HG03432 (cell line): ENCODE data around the gene KIF27.
"Not testable (repeated sequence)": the region's sequence is repeated elsewhere in the genome, so short reads cannot be mapped to it uniquely, and the experiment has no call there.

Source experiments
- ATAC-seq: cut with Tn5 transposase; IDR thresholded peaks from one replicate; pipeline ENCODE4 v1.9.1; 2021; ENCODE audit warnings: mild to moderate bottlenecking, moderate library complexity; ENCODE audit not compliant: unreplicated experiment

The KIF27 gene, protein sequence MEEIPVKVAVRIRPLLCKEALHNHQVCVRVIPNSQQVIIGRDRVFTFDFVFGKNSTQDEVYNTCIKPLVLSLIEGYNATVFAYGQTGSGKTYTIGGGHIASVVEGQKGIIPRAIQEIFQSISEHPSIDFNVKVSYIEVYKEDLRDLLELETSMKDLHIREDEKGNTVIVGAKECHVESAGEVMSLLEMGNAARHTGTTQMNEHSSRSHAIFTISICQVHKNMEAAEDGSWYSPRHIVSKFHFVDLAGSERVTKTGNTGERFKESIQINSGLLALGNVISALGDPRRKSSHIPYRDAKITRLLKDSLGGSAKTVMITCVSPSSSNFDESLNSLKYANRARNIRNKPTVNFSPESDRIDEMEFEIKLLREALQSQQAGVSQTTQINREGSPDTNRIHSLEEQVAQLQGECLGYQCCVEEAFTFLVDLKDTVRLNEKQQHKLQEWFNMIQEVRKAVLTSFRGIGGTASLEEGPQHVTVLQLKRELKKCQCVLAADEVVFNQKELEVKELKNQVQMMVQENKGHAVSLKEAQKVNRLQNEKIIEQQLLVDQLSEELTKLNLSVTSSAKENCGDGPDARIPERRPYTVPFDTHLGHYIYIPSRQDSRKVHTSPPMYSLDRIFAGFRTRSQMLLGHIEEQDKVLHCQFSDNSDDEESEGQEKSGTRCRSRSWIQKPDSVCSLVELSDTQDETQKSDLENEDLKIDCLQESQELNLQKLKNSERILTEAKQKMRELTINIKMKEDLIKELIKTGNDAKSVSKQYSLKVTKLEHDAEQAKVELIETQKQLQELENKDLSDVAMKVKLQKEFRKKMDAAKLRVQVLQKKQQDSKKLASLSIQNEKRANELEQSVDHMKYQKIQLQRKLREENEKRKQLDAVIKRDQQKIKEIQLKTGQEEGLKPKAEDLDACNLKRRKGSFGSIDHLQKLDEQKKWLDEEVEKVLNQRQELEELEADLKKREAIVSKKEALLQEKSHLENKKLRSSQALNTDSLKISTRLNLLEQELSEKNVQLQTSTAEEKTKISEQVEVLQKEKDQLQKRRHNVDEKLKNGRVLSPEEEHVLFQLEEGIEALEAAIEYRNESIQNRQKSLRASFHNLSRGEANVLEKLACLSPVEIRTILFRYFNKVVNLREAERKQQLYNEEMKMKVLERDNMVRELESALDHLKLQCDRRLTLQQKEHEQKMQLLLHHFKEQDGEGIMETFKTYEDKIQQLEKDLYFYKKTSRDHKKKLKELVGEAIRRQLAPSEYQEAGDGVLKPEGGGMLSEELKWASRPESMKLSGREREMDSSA (N-terminal part only)

DNA sequence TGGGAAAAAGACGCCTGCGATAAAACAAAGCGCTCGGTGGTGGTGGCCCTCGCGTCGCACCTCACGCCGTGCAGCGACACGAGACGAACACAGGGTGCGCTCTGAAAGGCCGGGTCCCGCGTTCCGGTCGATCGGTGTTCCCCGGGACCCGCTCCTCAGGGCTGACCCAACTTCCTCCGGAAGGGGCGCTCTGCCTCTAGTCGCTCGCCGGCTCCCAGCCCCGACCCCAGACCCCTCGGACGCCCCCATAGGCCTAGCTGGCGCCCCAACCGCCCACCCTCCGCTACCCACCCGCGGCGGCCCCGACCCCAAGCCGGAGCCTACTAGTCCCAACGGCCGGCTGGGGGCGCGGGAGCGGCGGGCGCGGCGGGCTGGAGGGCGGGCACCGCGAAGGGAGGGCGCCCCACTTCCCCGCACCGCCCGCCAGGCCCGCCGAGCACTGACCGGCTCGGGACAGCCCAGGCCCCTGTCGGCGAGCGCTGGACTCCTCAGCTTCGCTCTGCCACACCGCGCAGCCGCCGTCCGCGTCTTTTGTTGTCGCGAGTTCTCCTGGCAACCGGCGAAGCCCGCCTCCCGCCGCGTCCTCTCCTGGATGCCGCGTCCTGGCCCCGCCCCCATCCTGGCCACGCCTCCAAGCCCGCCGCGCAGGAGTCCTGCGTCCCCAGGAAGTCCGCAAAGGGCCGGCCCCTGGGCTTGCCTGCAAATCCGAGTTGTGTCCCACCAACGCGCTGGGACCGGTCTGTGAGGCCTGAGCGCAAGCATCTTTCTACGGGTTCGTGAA is at the start of gene KIF27:
TSS of gene KIF27 (minus strand) at position 506 of the 781 bp plus-strand sequence. CDS start 5,841 bp downstream, outside the sequence.
- peak; percentile 95 for ATAC-seq

DNA sequence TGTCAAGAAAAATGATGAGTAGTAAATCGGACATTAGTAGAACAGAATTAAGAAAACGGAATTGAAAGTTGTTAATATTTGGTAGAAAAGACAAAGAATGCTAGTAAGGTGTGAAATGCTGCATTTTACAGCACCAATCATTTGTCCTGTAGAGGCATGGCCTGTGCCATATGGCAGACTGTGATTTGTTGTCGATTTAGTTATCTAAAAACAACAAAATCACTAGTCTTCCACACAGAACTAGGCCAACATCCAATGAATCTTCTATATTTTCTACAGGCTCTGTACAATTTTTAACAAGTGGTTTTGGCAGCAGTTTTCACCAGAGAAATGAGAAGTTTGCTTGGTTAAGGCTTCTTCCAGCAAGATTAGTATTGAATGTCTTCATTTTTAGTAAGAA is 48.4 kb upstream of the KIF27 start:
- no peak for ATAC-seq

DNA sequence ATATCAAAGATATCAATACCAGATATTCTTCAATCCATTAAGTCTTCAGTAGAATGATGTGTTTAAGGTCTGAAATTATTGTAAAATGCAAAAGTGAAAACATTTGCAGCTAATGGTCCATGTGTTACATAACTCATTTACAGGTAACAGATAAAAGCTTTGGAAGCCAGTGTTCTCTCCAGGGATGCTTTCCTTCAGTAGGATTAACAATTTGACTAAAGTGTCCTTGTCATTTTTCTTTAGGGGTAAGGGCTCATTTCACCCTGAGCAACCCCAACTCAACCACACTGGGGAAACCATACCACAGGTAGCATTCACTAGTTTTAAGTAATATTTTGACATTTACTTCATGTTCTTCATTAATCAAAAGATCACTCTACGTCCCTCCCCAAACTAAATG is 45.8 kb upstream of the KIF27 start:
- no peak for ATAC-seq

DNA sequence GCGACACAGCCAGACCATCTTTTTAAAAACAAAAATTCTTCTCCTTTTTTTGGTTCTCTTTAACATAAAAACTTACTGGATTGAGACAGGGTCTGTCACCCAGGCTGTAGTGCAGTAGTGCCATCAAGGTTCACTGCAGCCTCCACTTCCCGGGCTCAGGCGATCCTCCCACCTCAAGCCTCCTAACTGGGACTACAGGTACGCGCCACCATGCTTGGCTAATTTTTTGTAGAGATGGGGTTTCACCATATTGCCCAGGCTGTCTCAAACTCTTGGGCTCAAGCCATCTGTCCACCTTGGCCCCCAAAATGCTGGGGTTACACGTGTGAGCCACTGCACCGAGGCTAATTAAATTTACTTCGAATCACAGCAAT is 45.0 kb upstream of the KIF27 start:
- no peak for ATAC-seq

DNA sequence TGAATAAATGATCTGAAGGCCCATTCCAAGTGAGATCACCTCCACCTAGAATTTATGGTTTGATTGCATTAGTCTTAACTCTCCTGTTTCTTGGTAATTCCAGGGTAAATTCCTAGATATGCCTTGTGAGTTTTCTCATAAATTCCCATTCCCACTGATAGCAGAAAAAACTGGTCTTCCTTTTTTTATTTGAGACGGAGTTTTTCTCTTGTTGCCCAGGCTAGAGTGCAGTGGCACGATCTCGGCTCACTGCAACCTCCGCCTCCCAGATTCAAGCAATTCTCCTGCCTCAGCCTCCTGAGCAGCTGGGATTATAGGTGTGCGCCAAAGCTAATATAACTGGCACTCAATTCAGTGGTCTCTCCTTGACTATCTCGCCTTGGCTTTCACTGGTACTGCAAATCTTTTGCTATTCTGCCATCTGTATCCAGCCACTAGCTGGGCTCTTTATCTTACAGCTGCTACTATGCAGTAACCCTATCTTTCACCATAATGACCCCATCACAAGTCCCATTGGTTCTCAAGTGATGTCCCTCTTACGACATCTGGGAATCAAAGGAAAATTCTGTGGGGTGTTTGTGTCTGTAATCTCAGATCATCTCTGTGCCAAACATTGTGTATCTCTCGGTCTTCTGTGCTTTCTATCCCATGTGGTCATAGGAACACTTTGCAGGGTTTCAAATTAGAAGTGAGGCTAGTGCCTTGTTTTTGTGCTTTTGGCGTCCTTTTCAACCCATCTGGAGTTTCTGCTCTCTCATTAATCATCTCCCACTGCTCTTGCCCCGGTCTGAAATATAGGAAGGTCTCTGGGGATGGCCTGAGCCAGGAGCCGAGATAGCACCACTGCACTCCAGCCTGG is 44.3 kb upstream of the KIF27 start:
- ATAC-seq: no peak

DNA sequence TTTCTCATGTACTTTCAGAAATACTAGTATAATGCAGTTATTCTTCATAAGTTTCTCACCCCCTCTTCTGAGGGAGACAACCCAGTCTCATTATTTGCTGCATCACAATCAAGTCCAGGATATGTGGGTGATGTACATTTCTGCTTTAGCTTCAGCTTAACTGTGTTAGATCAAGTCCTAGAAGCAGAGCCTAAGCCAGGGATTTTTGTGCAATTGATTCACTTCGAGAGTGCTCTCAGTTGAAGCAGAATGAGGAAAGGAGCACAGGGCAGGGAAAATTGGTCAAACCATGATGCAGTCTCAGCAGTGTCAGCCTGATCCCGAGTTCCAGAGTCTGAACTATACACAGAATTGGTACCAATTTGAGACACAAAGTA is 43.7 kb upstream of the KIF27 start:
- no peak for ATAC-seq

DNA sequence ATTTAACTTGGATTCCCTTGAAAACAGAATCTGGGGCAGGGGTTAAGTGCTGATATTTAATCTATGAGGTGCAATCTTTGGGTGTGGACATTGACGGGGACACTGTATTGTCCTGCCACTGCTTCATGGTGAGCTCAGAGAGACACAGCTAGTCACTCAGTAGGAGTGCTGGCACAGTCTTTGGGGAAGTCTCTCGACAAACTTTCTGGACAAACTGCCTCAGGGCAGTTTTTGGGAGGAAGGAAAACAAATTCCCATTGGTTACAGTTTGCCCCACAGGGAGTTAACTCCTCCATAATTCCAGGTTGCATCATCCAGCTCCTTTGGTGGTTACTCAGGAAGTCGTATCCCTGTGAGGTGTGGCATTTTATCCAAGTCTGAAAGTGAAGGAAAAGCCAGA is 40.9 kb upstream of the KIF27 start:
- ATAC-seq: no peak

DNA sequence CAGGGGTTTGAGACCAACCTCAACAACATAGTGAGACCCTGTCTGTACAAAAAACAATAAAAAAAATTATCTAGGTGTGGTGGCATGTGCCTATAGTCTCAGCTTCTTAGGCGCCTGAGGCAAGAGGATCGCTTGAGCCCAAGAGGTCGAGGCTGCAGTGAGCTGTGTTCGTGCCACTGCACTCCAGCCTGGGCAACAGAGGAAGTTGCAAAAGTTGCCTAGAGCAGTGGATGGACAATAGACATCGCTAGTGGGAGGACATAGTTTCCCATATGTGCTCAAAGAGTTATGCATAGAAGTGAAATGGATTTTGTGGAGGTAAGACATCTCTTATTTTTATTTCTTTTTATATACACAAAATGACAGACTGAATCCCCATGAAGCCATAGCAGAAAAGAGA is 39.8 kb upstream of the KIF27 start:
- ATAC-seq: no peak

DNA sequence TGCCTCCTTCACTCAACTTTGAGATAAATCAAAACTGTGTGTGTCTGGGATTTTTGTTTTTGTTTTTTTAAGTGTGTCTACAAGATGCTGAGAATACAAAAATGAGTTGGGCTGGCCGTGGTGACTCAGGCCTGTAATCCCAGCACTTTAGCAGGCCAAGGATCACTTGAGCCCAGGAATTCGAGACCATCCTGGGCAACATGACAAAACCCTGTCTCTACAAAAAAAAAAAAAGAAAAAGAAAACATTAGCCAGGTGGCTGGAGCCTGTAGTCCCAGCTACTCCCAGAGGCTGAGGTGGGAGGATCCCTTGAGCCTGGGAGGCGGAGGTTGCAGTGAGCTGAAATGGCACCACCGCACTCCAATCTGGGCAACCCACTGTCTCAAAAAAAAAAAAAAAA is 37.8 kb upstream of the KIF27 start:
- no peak for ATAC-seq

DNA sequence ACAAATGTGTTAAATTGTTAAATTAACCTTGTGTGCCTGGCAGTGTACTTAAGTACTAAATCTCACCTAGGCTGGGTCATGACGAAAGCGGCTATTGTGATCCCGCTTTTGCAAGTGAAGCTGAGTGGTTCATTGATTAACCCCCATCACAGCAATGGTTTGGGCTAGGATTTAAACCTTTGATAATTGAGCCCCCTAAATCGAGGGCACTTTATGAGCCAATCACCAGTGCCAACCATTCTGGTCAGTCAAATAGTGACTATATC is 35.9 kb upstream of the KIF27 start:
- ATAC-seq: no peak

DNA sequence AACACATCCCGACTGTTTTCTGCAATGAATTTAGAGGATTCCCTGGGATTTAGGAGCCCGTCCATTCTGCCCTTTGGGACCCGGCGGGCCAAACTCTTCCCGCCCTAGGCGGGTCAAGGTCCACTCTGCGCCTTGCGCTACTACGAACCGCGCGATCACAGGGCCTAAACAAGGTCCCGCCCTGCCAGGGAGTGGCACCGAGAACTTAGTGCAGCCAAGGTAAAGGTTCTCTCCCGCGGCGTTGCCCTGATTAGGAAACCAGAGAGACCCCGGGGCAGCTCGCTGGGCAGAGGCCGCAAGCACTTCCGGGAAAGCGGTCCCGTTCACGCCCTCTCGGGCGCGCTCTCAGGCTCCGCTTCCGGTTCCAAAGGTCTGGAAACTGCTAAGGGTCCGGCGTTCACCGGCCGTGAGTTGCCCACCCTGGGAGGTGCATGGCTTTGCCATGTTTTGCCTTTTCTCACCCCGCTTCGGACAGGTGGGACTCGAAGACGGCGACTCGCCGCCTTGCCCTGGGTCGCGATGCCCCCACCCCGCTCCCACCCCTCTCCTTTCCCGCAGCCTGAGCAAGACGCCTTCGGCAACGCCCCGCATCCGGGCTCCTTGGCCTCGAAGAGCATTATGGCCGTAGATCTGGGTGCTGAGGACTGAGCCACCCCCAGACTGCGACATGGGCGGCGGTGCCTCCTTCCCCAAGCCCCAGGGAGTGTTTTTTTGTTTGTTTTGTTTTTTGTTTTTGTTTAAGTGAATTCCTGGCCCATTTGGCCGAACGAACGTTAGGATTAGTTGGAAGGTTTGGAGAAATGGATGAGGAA is 35.4 kb upstream of the KIF27 start:
- peak; percentile 92 for ATAC-seq

DNA sequence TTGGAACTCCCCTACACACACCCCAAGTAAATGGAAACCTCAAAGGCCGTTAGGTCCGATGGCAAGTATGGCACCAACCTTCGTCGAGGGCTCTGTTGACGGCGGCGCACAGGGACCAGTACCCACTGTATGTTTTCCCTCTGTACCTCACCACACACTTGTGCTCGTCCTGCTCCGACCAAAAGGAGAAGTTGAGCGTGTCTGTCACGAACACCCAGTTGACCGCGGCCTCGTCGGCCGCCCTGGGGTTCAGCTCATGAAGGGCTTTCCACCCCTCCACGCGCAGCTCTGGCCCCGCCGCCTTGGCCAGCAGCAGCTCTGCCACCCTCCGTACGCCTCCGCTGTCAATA is 34.8 kb upstream of the KIF27 start:
- peak; percentile 63 for ATAC-seq

DNA sequence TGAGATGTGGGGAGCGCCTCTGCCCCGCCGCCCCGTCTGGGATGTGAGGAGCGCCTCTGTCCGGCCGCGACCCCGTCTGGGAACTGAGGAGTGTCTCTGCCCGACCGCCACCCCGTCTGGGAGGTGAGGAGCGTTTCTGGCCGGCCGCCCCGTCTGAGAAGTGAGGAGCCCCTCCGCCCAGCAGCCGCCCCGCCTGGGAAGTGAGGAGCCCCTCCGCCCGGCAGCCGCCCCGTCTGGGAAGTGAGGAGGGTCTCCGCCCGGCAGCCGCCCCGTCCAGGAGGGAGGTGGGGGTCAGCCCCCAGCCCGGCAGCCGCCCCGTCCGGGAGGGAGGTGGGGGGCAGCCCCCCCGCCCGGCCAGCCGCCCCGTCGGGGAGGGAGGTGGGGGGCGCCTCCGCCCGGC is 26.9 kb upstream of the KIF27 start:
- ATAC-seq: not testable (repeated sequence)

DNA sequence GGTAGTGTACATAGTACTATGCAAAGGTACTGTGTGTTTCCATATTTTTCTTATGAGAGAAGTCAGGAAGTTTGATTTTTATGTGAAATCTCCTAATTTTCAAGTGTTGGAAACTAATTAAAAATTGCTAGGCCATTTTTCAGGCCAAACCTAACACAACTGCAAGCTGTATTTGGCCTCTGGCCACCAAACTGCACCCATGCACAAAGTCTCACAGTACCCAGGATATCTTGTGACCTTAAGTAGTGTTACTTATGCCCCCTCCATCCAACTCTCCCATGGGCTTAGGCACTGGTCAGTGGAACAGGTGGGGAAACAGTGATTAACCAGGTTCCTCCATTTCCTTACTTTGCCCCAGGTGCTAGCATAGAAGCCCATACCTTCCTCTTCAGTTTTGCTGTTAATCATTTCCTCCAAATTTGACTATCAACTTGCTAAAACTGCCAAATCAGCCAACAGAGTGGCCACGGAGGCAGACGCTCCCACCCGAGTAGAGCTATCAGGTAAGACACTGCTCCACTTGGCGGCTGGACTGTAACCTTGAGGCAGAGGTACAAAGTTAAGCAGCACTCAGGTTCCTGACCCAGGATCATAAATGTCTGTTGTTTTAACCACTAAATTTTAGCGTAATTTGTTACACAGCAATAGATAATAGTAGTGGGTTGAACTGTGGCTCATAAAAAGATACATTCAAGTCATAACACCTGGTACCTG is 19.5 kb upstream of the KIF27 start:
- no peak for ATAC-seq

DNA sequence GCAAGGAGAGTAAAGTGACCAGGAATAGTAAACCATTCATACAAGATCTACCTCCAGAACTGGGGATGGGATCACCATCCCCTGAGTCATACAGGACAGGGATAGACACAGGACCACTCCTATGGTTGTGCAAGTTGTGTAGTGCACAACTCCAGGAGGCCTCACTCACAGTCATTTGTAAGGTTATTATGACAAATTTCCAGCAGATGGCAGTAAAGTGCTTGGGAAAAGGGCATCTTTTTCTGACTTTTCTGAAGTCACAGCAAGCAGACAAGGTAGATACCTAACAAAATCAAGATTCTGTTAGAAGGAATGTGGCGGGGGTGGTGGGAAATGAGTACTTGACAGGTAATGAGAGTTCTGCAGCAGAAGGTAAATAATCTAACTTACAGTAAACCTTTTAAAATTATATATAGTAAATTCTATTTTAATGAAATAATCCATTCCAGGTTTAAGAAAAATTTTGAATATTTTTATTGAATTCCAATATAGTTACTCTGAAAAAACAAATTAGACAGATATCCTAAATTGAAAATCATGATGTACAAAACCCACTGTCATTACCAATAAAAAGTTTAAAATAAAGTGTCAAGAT is 16.7 kb upstream of the KIF27 start:
- ATAC-seq: peak; percentile 74

DNA sequence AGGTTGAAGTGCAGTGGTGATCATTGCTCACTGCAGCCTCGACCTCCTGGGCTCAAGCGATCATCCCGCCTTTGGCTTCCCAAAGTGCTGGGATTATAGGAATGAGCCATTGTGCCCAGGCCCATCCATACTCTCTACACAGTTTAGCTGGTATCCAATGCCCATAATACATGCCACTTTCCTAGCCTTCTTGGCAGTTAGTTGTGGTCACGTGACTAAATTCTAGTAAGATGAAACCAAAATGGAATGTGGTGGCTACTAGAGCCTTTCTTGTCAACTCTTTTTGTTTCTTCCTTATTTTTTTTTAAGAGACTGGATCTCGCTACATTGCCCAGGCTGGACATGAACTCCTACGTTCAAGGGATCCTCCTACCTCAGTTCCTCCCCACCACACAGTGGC is 15.3 kb upstream of the KIF27 start:
- ATAC-seq: no peak

DNA sequence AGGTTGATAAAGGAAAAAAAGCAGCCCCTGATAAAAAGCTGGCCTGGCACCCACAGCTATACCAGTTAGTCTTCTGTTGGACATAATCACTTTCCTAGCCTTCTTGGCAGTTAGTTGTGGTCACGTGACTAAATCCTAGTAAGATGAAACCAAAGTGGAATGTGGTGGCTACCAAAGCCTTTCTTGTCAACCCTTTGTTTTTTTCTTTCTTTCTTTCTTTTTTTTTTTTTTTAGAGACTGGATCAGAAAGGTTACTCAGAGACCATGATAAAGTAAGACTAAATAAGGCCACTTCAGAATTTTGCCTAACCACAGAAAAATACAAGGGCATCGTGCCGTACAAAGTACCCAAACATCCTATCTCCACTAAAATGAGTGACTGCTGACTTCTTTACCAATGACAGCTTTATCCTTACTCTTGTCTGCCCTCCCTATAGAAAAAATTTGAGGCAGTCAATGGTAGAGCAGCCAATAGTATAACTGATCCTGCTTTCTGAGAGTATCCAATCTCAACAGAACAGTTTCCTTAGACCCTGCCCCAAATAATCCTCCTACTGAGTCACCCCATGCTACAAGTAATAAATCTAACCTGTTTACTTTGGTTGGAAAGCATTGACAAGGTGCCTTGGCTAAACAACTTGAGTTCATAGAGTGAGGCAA is 14.2 kb upstream of the KIF27 start:
- ATAC-seq: no peak
